PC-3 (cell line): ENCODE measurements around the gene DDX52.

Experiments used
- EZH2 ChIP-seq: fragments of 300-600 bp; sonication (generic); IDR thresholded peaks from one replicate; pipeline ENCODE4 v1.6.1; 2017; ENCODE audit warnings: antibody characterized with exemption, mild to moderate bottlenecking, low read length; ENCODE audit not compliant: unreplicated experiment
- TF ChIP-seq, protein P1 (sequence below): fragments of 300-600 bp; sonication (generic); conservative IDR thresholded peaks from 2 replicates; pipeline ENCODE4 v1.5.1; 2017; ENCODE audit warnings: antibody characterized with exemption, low read depth, mild to moderate bottlenecking, low read length

- TF ChIP-seq, protein P1, sequence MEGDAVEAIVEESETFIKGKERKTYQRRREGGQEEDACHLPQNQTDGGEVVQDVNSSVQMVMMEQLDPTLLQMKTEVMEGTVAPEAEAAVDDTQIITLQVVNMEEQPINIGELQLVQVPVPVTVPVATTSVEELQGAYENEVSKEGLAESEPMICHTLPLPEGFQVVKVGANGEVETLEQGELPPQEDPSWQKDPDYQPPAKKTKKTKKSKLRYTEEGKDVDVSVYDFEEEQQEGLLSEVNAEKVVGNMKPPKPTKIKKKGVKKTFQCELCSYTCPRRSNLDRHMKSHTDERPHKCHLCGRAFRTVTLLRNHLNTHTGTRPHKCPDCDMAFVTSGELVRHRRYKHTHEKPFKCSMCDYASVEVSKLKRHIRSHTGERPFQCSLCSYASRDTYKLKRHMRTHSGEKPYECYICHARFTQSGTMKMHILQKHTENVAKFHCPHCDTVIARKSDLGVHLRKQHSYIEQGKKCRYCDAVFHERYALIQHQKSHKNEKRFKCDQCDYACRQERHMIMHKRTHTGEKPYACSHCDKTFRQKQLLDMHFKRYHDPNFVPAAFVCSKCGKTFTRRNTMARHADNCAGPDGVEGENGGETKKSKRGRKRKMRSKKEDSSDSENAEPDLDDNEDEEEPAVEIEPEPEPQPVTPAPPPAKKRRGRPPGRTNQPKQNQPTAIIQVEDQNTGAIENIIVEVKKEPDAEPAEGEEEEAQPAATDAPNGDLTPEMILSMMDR = no peak
- TF ChIP-seq EZH2 = no peak
Measured at GRCh38 chr17:37571674-37572073, 71.6 kb downstream of the DDX52 start.
